ENCODE measurements around the gene GREB1.
A peak's percentile ranks its signal among the peaks of the same experiment; 100 is the strongest.

The GREB1 gene

DNA sequence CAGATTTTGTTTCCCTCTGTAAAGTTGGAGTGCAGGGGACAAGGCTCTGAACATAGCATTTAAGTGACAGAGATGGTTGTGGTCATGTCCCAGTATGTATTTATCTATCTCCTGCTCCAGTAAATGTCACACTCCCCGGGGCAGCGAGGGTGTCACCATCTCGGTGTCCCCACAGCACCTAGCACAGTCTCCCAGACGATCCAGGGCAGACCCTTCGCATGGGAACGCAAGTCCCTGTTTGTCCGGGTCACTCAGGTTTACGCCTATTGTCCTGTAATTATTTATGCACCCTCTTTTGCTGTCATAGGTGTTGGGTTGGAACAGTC lies 148.7 kb downstream of the GREB1 start:
- TF ChIP-seq, protein P1, sequence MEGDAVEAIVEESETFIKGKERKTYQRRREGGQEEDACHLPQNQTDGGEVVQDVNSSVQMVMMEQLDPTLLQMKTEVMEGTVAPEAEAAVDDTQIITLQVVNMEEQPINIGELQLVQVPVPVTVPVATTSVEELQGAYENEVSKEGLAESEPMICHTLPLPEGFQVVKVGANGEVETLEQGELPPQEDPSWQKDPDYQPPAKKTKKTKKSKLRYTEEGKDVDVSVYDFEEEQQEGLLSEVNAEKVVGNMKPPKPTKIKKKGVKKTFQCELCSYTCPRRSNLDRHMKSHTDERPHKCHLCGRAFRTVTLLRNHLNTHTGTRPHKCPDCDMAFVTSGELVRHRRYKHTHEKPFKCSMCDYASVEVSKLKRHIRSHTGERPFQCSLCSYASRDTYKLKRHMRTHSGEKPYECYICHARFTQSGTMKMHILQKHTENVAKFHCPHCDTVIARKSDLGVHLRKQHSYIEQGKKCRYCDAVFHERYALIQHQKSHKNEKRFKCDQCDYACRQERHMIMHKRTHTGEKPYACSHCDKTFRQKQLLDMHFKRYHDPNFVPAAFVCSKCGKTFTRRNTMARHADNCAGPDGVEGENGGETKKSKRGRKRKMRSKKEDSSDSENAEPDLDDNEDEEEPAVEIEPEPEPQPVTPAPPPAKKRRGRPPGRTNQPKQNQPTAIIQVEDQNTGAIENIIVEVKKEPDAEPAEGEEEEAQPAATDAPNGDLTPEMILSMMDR (conservative IDR thresholded peaks at IDR 0.05), result no peak
- H3K27ac ChIP-seq, result no peak overlapping the region

DNA sequence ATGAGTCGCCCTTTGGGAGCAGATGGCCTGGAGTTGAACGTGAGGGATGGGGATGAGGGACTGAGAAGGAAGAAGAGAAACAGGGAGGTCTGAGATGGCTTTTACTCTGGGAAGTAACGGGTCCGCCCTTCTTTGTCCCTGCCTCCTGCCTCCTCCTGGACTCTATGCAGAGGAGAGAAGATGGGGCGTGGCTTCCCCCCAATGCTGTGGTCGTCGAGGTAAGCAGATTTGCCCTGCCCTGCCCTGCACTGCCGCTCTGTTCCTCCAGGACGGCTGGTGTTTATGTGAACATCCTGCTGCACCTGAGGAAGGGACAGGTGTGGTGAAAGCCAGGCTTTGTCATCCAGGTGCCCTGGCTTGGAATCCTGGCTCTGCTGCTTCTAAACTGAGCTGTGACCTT lies 149.6 kb downstream of the GREB1 start:
- no peak overlapping the region for H3K27ac ChIP-seq
- no peak for TF ChIP-seq ZFX (IDR thresholded peaks at IDR 0.05)
- TF ChIP-seq, protein P1 (conservative IDR thresholded peaks at IDR 0.05), result no peak

DNA sequence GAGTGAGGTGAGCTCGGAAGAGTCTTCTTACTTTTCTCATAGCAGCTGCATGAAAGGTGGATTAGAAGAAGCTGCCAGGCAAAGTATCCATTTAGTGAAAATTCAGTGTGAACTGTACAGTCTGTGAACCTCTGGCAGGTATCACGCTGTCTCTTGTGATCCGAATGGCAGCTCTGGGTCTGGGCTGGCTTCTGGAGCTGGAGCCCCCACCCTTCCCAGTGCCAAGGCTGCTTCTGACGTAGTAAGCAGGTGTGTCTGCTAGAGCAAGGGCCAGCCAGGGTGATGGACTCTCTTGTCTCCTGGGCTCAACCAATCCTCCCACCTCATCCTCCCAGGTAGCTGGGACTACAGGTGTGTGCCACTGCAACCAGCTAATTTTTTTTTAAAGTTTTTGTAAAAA lies 150.1 kb downstream of the GREB1 start:
- TF ChIP-seq, protein P1 (conservative IDR thresholded peaks at IDR 0.05), result no peak
- TF ChIP-seq ZFX (IDR thresholded peaks at IDR 0.05), result no peak
- H3K27ac ChIP-seq, result no peak overlapping the region

DNA sequence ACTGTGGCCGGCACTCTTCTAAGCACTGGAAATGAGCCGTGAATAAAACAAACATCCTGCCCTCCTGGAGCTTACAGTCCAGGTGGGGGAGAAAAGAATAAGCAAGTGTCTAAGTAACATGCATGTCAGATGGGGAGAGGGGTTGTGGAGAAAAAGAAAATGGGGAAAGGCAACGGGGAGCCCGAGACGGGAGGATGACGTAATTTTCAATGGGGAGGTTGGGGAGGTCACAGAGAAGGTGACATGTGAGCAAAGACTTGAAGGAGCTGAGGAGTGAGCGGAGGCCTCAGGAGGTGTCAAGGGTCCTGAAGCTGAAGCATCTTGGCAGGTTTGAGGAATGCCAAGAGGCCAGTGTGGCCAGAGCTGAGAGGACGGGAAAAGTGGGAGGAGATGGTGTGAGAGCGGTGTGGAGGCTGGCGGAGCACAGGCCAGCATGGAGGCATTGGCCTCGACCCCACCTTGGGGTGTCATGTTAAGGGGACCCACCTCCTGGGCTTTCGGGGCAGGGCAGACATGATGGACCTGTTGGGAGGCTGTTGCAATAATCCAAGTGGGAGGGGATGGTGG lies 151.1 kb downstream of the GREB1 start:
- no peak overlapping the region for H3K27ac ChIP-seq
- TF ChIP-seq, protein P1 (conservative IDR thresholded peaks at IDR 0.05), result no peak
- no peak for TF ChIP-seq ZFX (IDR thresholded peaks at IDR 0.05)

DNA sequence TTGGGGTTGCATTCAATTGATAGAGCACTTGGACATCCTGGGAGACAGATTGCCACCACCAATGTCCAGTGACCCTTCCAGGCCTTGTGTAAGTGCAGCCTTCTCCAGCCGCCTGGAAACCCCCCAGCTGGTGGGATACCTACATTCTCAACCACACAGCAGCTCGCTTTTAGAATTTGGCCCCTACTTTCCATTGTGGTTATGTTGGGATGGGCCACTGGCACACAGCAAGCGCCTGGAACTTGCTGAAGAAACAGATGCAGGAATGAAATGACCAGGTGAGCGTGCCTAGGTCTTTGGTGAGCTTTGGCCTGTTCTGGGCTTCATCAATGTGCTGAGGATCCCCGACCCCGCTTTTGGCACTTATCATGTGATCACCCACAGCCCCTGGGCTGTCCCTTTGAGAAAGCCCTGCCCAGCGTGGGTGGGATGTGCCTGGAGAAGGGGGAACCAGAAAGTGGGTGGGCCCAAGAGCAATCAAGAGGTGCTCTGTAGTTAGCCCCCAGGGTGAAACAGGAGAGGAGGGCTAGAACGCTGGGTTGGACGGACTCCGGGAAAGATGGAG lies 152.1 kb downstream of the GREB1 start:
- TF ChIP-seq, protein P1 (conservative IDR thresholded peaks at IDR 0.05), result no peak
- no peak for TF ChIP-seq ZFX (IDR thresholded peaks at IDR 0.05)
- H3K27ac ChIP-seq, result no peak overlapping the region

DNA sequence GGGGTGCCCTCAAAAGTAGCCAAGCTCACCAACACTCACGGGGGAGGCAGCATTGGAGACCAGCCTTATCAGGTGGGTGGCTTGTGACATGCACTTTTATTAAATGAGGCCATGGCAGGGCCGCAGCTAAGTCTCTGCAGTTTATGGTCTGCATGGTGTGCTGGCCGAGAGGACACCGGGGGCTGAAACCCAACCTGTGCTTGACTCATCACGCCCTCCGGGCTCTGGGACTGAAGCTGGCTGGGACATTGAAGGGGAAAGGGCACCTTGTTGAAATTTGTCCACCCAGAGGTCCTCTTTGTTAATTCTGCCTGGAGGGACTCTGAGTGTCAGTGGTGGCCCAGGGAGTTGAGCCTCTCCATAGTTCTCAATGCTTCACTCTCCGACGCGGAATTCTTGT lies 153.9 kb downstream of the GREB1 start:
- no peak for TF ChIP-seq ZFX (IDR thresholded peaks at IDR 0.05)
- TF ChIP-seq, protein P1 (conservative IDR thresholded peaks at IDR 0.05), result no peak
- no peak overlapping the region for H3K27ac ChIP-seq

DNA sequence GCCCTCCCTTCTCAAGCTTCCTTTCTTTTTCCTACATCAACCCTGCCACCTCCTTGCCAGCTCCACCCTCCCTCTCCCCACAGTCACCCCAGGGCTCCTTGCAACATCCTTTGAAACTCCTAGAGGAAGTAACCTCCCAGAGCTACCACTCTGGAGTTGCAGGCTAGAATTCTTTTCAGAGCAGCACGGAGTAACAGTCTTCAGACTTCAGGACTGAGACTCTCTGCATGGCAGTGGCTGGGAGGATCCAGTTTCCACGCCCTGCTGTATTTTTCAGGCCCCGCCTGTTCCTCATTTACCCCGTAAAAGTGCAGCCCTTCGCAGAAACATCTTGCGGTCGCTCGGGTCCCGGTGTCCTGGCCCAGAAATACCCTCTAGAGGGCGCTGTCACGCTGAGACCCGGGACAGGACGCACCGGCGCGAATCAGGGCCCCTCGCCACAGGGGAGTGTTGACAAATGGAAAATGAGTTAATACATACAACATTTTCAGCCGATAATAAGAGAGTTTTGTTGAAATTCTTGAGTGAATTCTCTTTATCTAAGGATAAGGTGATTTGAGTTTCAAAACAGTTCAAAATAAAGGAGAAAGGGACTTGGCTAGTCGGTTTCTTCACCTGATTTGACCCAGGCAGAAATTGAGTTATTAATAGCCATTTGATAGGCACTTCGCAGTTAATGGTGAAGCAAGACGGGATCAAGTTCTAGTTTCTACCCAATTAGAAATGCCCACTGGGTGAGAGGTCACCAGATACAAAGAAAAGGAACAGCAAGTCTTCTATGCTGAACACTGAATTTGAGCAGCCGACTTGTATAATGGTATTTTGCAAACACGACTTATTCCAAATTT lies 154.6 kb downstream of the GREB1 start:
- TF ChIP-seq, protein P1 (conservative IDR thresholded peaks at IDR 0.05), result peak; percentile 86
- TF ChIP-seq ZFX (IDR thresholded peaks at IDR 0.05), result no peak
- no peak overlapping the region for H3K27ac ChIP-seq

Data from C4-2B (cell line).